Measurements from ENCODE around the gene EPB41L5.
A peak's percentile ranks its signal among the peaks of the same experiment; 100 is the strongest.

The EPB41L5 gene

DNA sequence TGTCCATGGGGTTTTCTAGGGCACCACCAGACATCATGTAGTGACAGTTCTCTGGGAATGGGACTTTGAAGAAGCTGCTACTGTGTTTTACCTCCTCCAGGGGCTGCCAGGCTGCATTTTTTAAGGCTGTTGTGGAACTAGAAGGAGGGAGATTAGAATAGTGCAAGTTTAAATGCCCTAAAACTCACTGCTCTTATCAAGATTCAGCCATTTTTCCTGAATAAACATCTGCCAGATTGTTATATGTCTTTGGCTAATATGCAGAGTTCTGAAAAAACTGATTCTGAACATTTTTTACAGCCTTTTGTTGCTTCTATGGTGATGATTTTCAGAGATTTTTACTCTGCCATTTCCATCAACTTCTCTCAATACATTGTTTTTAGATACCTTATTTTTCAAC is 8.6 kb upstream of the EPB41L5 start:
- H3K4me3 ChIP-seq (ENCODE audit: low read length), result no peak overlapping the region
- no peak overlapping the region for H3K9ac ChIP-seq (ENCODE audit: low read length)
- no peak overlapping the region for H2AFZ ChIP-seq (ENCODE audit: low read length)
- H3F3A ChIP-seq (ENCODE audit: insufficient read depth, low read length), result peaks cover 21% of the 10 kb centered on the region
- H4K20me1 ChIP-seq (ENCODE audit: insufficient read depth, low read length), result no peaks in the 10 kb centered on the region
- TF ChIP-seq, protein P1, sequence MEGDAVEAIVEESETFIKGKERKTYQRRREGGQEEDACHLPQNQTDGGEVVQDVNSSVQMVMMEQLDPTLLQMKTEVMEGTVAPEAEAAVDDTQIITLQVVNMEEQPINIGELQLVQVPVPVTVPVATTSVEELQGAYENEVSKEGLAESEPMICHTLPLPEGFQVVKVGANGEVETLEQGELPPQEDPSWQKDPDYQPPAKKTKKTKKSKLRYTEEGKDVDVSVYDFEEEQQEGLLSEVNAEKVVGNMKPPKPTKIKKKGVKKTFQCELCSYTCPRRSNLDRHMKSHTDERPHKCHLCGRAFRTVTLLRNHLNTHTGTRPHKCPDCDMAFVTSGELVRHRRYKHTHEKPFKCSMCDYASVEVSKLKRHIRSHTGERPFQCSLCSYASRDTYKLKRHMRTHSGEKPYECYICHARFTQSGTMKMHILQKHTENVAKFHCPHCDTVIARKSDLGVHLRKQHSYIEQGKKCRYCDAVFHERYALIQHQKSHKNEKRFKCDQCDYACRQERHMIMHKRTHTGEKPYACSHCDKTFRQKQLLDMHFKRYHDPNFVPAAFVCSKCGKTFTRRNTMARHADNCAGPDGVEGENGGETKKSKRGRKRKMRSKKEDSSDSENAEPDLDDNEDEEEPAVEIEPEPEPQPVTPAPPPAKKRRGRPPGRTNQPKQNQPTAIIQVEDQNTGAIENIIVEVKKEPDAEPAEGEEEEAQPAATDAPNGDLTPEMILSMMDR (IDR thresholded peaks at IDR 0.05; ENCODE audit: low read length), result no peak
- TF ChIP-seq EZH2 (optimal IDR thresholded peaks at IDR 0.05; ENCODE audit: low read depth, low read length) (no peak), EZH2phosphoT487 (IDR thresholded peaks at IDR 0.05; ENCODE audit: low read length) (no peak)
- H3K9me2 ChIP-seq (replicated peaks; ENCODE audit: insufficient read depth, low read length), result no peaks in the 10 kb centered on the region
- H3K27ac ChIP-seq (ENCODE audit: low read length), result no peak overlapping the region
- DNase-seq, result no peak
- no peak overlapping the region for H3K4me2 ChIP-seq (ENCODE audit: low read depth, low read length)
- no peaks in the 10 kb centered on the region for H3K36me3 ChIP-seq (replicated peaks; ENCODE audit: insufficient read depth, low read length)
- peaks cover 11% of the 10 kb centered on the region for H3K4me1 ChIP-seq (ENCODE audit: low read length)
- no peaks in the 10 kb centered on the region for H3K9me3 ChIP-seq (replicated peaks; ENCODE audit: insufficient read depth, low read length)
- H3K27me3 ChIP-seq (replicated peaks; ENCODE audit: insufficient read depth, low read length), result no peaks in the 10 kb centered on the region
- no peaks in the 10 kb centered on the region for H3K79me2 ChIP-seq (ENCODE audit: low read length)

DNA sequence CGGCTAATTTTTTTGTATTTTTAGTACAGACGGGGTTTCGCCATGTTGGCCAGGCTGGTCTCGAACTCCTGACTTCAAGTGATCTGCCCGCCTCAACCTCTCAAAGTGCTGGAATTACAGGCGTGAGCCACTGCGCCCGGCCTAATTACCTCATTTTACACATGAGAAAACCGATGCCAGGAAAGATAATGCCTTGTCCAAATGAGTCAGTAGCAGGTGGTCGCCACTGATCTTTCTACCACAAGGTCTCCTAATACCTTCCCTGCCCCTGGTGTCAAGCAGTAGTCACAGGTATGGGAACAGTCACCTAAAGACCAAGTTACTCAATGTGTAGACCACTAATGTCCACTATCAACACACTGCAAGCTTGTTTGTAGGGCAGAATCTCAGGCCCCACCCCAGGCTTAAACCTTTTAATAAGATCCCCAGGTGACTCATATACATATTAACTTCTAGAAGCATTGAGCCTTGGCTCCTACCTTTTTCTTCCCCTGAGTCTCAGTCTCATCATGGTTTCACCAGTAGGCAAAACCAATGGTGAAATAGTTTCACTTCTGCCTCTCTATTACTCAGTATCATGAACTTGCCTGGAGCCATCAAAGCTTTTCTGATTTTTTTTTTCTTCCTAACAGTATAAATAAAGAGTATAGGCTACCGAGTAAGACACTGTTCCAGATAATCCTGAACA is 6.9 kb upstream of the EPB41L5 start:
- Histone ChIP-seq H3K9me2 (replicated peaks; ENCODE audit: insufficient read depth, low read length) (no peaks in the 10 kb centered on the region), H3K4me3 (ENCODE audit: low read length) (peak overlapping the region; percentile 54), H3K27me3 (replicated peaks; ENCODE audit: insufficient read depth, low read length) (no peaks in the 10 kb centered on the region), H2AFZ (ENCODE audit: low read length) (peak overlapping the region; percentile 61), H3K79me2 (ENCODE audit: low read length) (no peaks in the 10 kb centered on the region), H3K4me2 (ENCODE audit: low read depth, low read length) (peak overlapping the region; percentile 88), H3K36me3 (replicated peaks; ENCODE audit: insufficient read depth, low read length) (no peaks in the 10 kb centered on the region), H3K9me3 (replicated peaks; ENCODE audit: insufficient read depth, low read length) (no peaks in the 10 kb centered on the region), H3K4me1 (ENCODE audit: low read length) (peaks cover 15% of the 10 kb centered on the region), H3K9ac (ENCODE audit: low read length) (peak overlapping the region; percentile 58; the same call in 1 of the 2 replicates), H4K20me1 (ENCODE audit: insufficient read depth, low read length) (no peaks in the 10 kb centered on the region), H3F3A (ENCODE audit: insufficient read depth, low read length) (peaks cover 25% of the 10 kb centered on the region), H3K27ac (ENCODE audit: low read length) (peak overlapping the region; percentile 75)
- DNase-seq, result peak; percentile 58
- TF ChIP-seq, protein P1 (IDR thresholded peaks at IDR 0.05; ENCODE audit: low read length), result no peak
- TF ChIP-seq EZH2phosphoT487 (IDR thresholded peaks at IDR 0.05; ENCODE audit: low read length), result no peak
- no peak for TF ChIP-seq EZH2 (optimal IDR thresholded peaks at IDR 0.05; ENCODE audit: low read depth, low read length)

DNA sequence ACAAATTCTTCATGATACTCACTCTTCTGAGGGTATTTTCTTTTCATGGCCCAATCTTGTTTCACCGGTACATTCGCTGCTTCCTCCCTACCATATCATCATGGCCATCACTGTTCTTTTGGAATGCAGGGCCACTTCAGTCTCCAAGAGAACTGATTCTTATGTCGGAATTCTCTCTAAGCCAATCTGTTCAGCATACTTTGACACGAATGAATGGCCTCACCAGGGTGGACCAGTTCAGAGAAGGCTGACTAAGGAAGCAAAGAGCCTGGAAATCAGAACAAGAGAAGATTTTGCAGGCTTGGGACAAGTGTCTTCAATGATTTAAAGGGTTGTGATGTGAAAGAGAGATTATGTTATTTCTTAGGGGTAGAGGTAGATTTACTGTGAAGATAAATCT is 5.0 kb upstream of the EPB41L5 start:
- no peak overlapping the region for H3K4me2 ChIP-seq (ENCODE audit: low read depth, low read length)
- DNase-seq, result no peak
- H4K20me1 ChIP-seq (ENCODE audit: insufficient read depth, low read length), result no peaks in the 10 kb centered on the region
- 0 out of 2 replicates have a peak overlapping the region, but pooled peaks have one; percentile 54 for H3K4me3 ChIP-seq (ENCODE audit: low read length)
- H3K27me3 ChIP-seq (replicated peaks; ENCODE audit: insufficient read depth, low read length), result no peaks in the 10 kb centered on the region
- H3F3A ChIP-seq (ENCODE audit: insufficient read depth, low read length), result peaks cover 40% of the 10 kb centered on the region
- peak overlapping the region; percentile 75; the same call in 1 of the 2 replicates for H3K27ac ChIP-seq (ENCODE audit: low read length)
- H3K9ac ChIP-seq (ENCODE audit: low read length), result peak overlapping the region; percentile 58; the same call in 1 of the 2 replicates
- H2AFZ ChIP-seq (ENCODE audit: low read length), result no peak overlapping the region
- no peak for TF ChIP-seq EZH2phosphoT487 (IDR thresholded peaks at IDR 0.05; ENCODE audit: low read length)
- TF ChIP-seq, protein P1 (IDR thresholded peaks at IDR 0.05; ENCODE audit: low read length), result no peak
- no peaks in the 10 kb centered on the region for H3K9me2 ChIP-seq (replicated peaks; ENCODE audit: insufficient read depth, low read length)
- peaks cover 20% of the 10 kb centered on the region for H3K4me1 ChIP-seq (ENCODE audit: low read length)
- H3K36me3 ChIP-seq (replicated peaks; ENCODE audit: insufficient read depth, low read length), result no peaks in the 10 kb centered on the region
- H3K79me2 ChIP-seq (ENCODE audit: low read length), result no peaks in the 10 kb centered on the region
- H3K9me3 ChIP-seq (replicated peaks; ENCODE audit: insufficient read depth, low read length), result no peaks in the 10 kb centered on the region
